Measurements from ENCODE around the gene CTR9.

GRCh38 chr11:10823152-10823579 lies 72.1 kb downstream of the CTR9 start:
- no peak for TF ChIP-seq CTCF (IDR thresholded peaks at IDR 0.05)
- no peak for TF ChIP-seq POLR2A (IDR thresholded peaks at IDR 0.05)

Measured in adrenal gland (tissue), 5 donors.